HG03095 (cell line): Measurements from ENCODE around the gene BRI3BP.
"Not testable (repeated sequence)": the region's sequence is repeated elsewhere in the genome, so short reads cannot be mapped to it uniquely, and the experiment has no call there.

Experiments used
- ATAC-seq: cut with Tn5 transposase; IDR thresholded peaks from one replicate; pipeline ENCODE4 v1.9.1; 2021; ENCODE audit warnings: moderate library complexity; ENCODE audit not compliant: unreplicated experiment

The BRI3BP gene

DNA sequence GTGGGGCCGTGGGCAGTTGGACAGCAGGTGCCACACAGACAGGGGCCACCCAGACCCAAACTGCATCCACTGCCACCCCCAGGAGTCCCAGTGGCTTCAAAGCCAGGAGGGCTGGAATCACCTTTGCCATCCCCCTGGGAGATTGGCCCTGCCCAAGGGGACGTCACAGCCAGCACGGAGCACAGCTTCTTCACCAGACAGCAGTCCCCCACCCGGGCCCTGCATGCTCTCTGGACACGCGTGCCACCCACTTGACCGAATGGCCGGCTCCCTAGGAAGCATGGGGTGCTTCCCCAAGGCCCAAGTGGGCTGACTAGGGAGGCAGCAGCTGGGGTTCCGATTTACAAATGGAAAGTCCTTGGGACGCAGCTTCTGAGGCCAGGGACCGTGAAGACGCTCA lies 21.8 kb upstream of the BRI3BP start:
- ATAC-seq = no peak

DNA sequence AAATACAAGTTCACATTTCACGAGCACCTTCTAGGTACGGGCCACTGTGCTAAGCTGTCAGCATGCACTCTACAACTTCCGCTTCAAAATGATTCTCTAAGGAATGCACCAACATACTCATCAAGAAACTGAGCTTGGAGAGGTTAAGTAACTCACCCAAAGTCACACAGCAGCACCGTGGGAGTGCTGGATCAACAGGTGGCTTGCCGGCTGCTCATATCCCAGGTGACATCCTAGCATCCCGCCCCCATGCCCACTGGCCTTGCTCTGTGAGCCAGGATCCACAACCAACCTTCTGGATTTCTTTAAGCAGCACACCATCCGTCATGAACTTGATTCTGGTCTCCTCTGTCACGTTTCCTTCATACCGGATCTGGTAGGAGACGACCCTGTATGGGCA lies 21.2 kb upstream of the BRI3BP start:
- ATAC-seq = no peak

GRCh38 chr12:124975276-124975675 lies 18.2 kb upstream of the BRI3BP start:
- ATAC-seq = no peak

DNA sequence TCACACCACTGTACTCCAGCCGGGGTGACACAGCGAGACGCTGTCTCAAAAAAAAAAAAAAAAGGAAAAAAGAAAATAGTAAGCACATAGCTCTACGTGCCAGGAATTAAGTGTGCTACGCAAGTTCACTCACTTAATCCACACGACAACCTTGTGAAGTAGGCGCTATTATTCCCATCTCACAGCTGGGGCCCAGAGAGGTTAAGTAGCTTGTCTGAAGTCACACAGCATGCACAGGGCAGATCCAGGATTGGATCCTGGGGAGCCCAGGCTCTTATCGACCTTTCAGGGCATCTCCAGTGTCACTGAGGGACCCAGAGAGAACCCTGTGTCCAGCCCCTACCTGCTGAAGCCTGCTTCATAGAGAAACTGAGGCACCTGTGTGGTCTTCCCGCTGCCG lies 16.4 kb upstream of the BRI3BP start:
- ATAC-seq = no peak

DNA sequence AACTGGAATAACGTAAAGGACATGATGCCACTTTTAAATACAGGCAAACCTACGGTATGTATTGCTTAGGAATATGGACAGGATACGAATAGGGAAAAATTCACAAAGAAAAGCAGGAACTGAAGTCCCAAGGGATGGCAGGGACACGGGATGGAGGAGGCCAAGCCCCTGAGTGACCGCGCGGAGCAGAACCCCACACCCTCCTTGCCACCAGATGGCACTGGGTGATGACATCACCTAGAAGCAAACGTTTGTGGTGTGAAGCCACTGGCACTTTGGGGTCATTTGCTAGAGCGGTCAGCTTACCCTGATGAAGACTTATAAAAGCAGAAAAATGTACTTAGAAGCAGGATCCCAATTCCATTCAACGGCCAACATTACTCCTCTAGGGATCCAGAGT lies 13.9 kb upstream of the BRI3BP start:
- ATAC-seq = no peak

DNA sequence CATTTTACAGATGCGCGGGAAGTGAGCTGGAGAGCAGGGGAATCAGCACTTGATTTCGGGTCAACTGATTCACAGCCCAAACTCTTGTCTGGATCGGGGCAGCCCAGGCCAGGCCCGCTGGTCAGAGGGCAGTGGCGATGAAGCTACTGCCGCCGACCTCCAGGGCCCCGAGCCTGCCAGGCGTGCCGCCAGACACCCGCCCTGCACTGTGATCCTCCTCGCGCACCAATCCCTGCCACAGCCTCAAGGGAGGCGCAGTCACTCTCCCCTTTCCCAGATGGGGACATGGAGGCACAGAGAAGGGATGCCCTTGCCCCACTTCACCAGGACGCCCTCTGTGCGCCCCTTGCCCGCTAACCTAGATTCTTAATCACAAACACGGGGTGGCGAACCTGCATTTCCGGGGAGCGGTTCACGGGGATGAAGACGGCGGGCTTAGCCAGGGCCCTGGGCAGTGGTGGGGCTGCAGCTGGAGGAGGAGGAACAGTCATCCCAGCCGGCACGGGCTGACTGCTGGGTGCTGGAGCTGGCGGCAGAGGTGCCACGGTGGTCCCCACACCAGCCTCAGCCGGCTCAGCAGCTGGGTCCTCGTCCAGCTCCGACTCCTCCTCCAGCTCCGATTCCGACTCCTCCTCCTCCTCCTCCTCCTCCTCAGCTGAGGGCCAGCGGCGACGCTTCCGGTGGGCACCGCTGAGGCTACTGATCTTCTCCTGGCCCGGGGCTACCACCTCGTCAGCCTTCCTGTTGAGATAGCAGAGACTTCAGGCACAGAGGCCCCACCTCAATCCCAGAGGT lies 13.2 kb upstream of the BRI3BP start:
- ATAC-seq = no peak

- not testable (repeated sequence) for ATAC-seq
These were observed 6.6 kb upstream of the BRI3BP start for GRCh38 chr12:124986876-124987275.

GRCh38 chr12:124992874-124993625 lies 395 bp upstream of the BRI3BP start:
- ATAC-seq = peak; percentile 31

DNA sequence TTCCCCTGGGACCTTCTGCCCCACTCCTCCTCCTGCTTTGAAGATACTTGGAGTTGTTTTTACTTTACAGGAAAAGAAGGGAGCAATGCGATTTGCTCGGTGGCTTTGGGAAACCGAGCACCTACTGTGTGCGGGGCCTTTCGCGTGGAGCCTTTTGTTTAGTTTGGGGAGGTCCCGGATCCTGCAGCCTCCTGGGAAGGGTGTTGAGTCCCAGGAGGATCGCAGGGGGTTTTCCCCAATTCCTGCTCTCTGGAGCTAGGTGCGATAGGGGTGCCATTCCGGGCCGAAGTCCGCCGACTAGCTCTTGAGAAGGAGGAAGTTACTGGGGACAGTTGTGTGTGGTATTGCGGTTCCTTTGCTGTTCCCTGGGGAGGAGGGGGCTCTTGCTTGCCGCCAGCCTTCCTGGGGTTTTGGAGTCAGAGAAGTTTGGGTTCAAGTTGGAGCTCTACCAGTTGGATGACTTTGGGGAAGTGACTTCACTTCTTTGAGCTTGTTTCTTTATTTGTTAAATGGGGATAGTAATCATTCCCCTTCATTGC lies 1.1 kb downstream of the BRI3BP start:
- peak; percentile 31 for ATAC-seq

DNA sequence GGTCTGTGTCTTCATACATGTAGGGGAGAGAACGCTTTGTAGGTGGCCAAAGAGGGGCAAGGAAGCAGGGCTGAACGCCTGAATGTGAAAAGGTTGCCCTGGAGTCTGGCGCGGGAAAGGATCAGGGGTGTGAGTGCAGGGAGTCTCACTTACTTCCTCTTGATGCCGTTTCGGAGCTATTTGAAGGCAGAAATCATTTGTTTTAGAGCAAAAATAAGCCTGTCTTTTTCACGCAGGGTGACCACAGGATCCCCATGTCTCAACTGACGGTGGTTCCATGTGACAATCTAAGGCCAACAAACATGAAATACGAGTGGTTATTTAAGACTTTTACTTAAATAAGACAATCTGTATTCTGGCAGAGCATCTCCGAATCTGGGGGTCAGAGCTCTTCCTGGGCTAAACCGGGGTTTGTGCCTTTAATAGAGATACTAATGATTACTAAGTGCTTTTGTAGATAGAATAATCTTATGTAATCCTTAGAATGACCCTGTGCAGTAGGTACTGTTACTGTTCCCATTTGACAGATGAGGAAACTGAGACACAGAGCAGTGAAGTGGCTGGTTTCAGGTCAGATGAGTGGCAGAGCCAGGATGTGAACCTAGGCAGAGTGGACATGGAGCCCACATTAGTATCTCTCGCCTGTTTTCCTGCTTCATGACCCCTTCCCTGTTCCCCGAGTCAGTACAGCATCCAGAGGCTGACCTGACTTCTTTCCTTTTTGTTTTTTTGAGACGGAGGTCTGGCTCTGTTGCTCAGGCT lies 1.9 kb downstream of the BRI3BP start:
- no peak for ATAC-seq

DNA sequence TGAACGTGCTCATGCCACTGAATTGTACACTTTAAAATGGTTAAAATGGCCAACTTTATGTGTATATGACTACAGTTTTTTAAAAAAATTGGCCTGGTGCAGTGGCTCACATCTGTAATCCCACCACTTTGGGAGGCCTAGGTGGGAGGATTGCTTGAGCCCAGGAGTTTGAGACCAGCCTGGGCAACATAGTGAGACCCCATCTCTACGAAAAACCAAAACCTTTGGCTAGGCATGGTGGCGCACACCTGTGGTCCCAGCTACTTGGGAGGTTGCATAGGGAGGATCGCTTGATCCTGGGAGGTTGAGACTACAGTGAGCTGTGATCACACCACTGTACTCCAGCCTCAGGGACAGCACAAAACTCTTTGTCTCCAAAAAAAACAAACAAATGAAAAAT lies 5.3 kb downstream of the BRI3BP start:
- no peak for ATAC-seq

DNA sequence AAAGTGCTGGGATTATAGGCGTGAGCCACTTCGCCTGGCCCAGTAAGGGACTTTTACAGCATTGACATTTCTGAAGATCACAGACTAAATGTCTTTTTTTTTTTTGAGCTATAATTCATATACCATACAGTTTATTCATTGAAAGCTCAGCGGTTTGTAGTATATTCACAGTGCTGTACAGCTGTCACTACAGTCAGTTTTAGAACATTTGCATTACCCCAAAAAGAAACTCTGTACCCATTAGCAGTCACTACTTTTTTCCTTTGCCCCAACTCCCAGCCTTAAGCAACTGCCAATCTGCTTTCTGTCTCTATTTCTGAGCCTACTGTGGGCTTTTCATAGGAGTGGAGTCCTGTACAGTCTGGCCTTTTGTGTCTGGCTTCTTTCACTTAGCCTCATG lies 8.2 kb downstream of the BRI3BP start:
- ATAC-seq = no peak

GRCh38 chr12:125003021-125003420 lies 9.6 kb downstream of the BRI3BP start:
- no peak for ATAC-seq

- no peak for ATAC-seq
These were observed 11.2 kb downstream of the BRI3BP start for GRCh38 chr12:125004621-125005020.

- ATAC-seq = no peak
These were observed 12.2 kb downstream of the BRI3BP start for GRCh38 chr12:125005652-125006051.

- ATAC-seq = no peak
These were observed 12.9 kb downstream of the BRI3BP start for GRCh38 chr12:125006365-125006764.

- no peak for ATAC-seq
These were observed 20.5 kb downstream of the BRI3BP start for GRCh38 chr12:125013816-125014442.

GRCh38 chr12:125014526-125014925 lies 21.1 kb downstream of the BRI3BP start:
- no peak for ATAC-seq

DNA sequence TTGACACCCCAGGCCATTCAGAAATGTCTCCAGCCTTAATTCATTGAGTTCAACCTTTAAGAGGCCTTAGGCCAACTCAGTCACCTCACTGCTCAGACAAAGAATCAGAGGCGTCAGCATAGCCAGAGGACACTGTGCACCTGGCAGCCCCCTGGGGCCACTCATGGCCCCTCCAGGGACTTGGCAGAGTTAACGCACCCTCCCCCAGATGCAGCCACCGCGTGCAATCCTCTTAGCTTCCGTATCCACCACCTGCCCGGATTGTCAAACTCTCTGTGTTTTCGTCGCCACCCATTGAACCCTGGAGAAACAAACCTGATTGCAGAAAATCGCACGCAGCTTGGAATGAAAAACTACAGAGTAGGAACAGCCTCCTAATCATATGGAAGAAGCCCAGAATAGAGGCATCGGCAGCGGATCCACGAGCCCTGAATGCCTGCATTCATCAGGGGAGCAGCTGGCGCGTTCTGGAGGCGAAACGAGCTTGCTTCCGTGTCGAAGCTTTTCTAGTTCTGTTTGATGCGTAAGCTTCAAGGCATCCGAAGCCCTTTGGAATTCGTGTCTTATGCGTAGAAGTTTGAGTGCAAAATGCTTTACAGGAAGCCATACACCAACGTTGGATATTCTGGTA lies 22.4 kb downstream of the BRI3BP start:
- ATAC-seq = no peak

DNA sequence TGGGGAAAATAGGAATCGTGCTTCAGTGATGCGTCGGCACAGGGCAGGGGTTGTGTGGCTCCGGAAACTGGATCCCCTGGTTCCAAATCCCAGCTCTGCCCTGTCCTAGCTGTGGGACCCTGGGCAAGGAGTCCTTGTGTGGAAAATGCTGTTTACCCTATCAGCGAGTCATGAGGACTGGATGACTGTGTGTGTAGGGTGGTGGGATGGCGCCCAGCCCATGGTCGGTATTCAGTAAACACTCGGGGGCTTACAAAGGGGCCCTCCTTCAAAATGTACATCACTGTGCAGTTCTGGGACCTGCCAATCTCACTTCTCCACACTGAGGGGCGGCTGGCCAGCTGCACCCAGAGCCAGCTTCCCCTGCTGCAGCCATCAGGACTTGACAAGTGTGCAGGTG lies 24.4 kb downstream of the BRI3BP start:
- no peak for ATAC-seq
